CD4-positive, alpha-beta T cell treated with Interleukin-17A for 4 hours (primary cell): ENCODE results near the gene UBAC1.
"Not testable (repeated sequence)": the region's sequence is repeated elsewhere in the genome, so short reads cannot be mapped to it uniquely, and the experiment has no call there.

ENCODE experiments used
- DNase-seq: peaks from one replicate; pipeline ENCODE4 v3.0.0-alpha.2; 2020; ENCODE audit warnings: mixed read lengths

UBAC1 gene

GRCh38 chr9:135911233-135911632 lies 49.9 kb downstream of the UBAC1 start:
- not testable (repeated sequence) for DNase-seq

GRCh38 chr9:135910757-135911156 lies 50.4 kb downstream of the UBAC1 start:
- no peak for DNase-seq

GRCh38 chr9:135910216-135910615 lies 51.0 kb downstream of the UBAC1 start:
- DNase-seq = no peak

- DNase-seq = no peak
Observed at GRCh38 chr9:135909371-135909770, 51.8 kb downstream of the UBAC1 start.

GRCh38 chr9:135908754-135909204 lies 52.4 kb downstream of the UBAC1 start:
- no peak for DNase-seq

- no peak for DNase-seq
Observed at GRCh38 chr9:135908093-135908753, 53.0 kb downstream of the UBAC1 start.

GRCh38 chr9:135907431-135908092 lies 53.6 kb downstream of the UBAC1 start, which contains the start of gene CAMSAP1:
Gene CAMSAP1 (minus strand): TSS chr9:135907546. CDS start chr9:135907159, 387 bp downstream.
- peak; percentile 97 for DNase-seq

- DNase-seq = no peak
Observed at GRCh38 chr9:135907006-135907430, 54.2 kb downstream of the UBAC1 start.

- DNase-seq = peak; percentile 27
Observed at GRCh38 chr9:135906291-135907005, 54.7 kb downstream of the UBAC1 start.

GRCh38 chr9:135905380-135906258 lies 55.6 kb downstream of the UBAC1 start:
- peak; percentile 72 for DNase-seq

- no peak for DNase-seq
Observed at GRCh38 chr9:135903786-135904520, 57.2 kb downstream of the UBAC1 start.

GRCh38 chr9:135903358-135903656 lies 57.9 kb downstream of the UBAC1 start:
- no peak for DNase-seq

- DNase-seq = no peak
Observed at GRCh38 chr9:135902655-135903357, 58.4 kb downstream of the UBAC1 start.

- no peak for DNase-seq
Observed at GRCh38 chr9:135901826-135902225, 59.3 kb downstream of the UBAC1 start.

GRCh38 chr9:135901031-135901758 lies 60.0 kb downstream of the UBAC1 start:
- DNase-seq = no peak

GRCh38 chr9:135898634-135899407 lies 62.4 kb downstream of the UBAC1 start:
- DNase-seq = no peak

GRCh38 chr9:135896626-135897025 lies 64.5 kb downstream of the UBAC1 start:
- no peak for DNase-seq

- no peak for DNase-seq
Observed at GRCh38 chr9:135896205-135896604, 65.0 kb downstream of the UBAC1 start.

GRCh38 chr9:135895202-135895848 lies 65.8 kb downstream of the UBAC1 start:
- no peak for DNase-seq
